Activated CD4-positive, alpha-beta memory T cell treated with anti-CD3 and anti-CD28 coated beads for 36 hours (primary cell): ENCODE data around the gene RBMS1. TPM values are rescaled to one million over a fixed set of nuclear protein-coding genes. Genes with fewer than 3 reads are reported as not detected.
A peak's percentile ranks its signal among the peaks of the same experiment; 100 is the strongest.

Experiments used
- CTCF ChIA-PET: fragments of 350-600 bp; sonication (Branson Sonifier 250); formaldehyde crosslinking; loops from one replicate; lab custom pipeline; 2021; ENCODE audit warnings: antibody characterized with exemption, inconsistent platforms; lab: Charles Lee
- POLR2A ChIA-PET: fragments of 350-600 bp; sonication (Branson Sonifier 250); formaldehyde crosslinking; loops from one replicate; lab custom pipeline; 2021; ENCODE audit warnings: antibody characterized with exemption; lab: Charles Lee
- DNase-seq: peaks from one replicate; pipeline ENCODE4 v3.0.0-alpha.2; 2020
- H3K27ac Mint-ChIP-seq: one replicate; pipeline ENCODE4 v1.8.0; 2021; ENCODE audit warnings: mixed read lengths
- H3K27me3 Mint-ChIP-seq: one replicate; pipeline ENCODE4 v1.8.0; 2021; ENCODE audit warnings: mixed read lengths
- H3K36me3 Mint-ChIP-seq: one replicate; pipeline ENCODE4 v1.8.0; 2021; ENCODE audit warnings: mixed read lengths
- H3K4me1 Mint-ChIP-seq: one replicate; pipeline ENCODE4 v1.8.0; 2021; ENCODE audit warnings: low read depth, mixed read lengths
- H3K4me3 Mint-ChIP-seq: one replicate; pipeline ENCODE4 v1.8.0; 2021; ENCODE audit warnings: mild to moderate bottlenecking, mixed read lengths
- H3K9me3 Mint-ChIP-seq: one replicate; pipeline ENCODE4 v1.8.0; 2021; ENCODE audit warnings: mixed read lengths
- intact Hi-C: fragments of 100-400 bp; cut with micrococcal nuclease; formaldehyde crosslinking; loops from one replicate; pipeline ENCODE4 v1.15.1; 2023
- total RNA-seq, 2 experiments: library from RNA; stranded (reverse); gene quantifications; one replicate each; pipeline ENCODE4 v1.2.3, GENCODE V29; 2021

The RBMS1 gene
- total RNA-seq, 2 experiments from 2014 or later = 37.9 to 40.0 TPM

GRCh38 chr2:160293391-160294091 lies 200.1 kb downstream of the RBMS1 start:
- peaks cover 43% of the 10 kb centered on the region for H3K36me3 Mint-ChIP-seq
- peak overlapping the region; percentile 18 for H3K27ac Mint-ChIP-seq
- ChIA-PET POLR2A (interaction anchor here (1.0 kb wide), 1 partner anchor 9 kb away, joined by 4 read pairs; no protein-coding TSS in a partner anchor), CTCF (interaction anchor here (0.9 to 2.0 kb wide), 4 partner anchors 8 to 701 kb away, joined by 3 to 13 read pairs (median 4); no protein-coding TSS in a partner anchor)
- intact Hi-C loops = loop anchor here (1.0 to 10.0 kb wide), 7 partner anchors 13 to 784 kb away; partner anchors contain the start of gene LY75
- H3K27me3 Mint-ChIP-seq = no peaks in the 10 kb centered on the region
- H3K9me3 Mint-ChIP-seq = no peaks in the 10 kb centered on the region
- peaks cover 68% of the 10 kb centered on the region for H3K4me1 Mint-ChIP-seq
- no peak overlapping the region for H3K4me3 Mint-ChIP-seq
- no peak for DNase-seq

DNA sequence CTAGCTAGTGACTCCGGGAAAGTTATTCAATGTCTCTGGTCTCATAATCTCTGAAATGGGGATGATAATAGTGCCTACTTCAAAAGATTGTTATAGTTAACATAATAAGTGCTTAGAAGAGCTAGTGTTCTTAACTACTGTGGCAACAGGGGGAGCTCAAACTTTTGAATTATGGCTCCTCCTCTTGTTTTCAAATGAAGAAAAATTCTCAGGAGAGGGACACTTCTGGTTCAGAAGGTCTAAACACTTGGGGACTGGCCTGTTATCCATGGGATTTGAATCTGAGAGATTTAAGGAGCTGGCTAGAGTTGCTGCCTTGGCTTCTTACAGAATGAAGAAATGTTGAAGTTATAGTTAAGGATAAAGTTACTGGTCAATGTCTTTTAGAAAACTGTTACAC lies 201.4 kb downstream of the RBMS1 start:
- POLR2A ChIA-PET = no interaction called here
- H3K27ac Mint-ChIP-seq = peak overlapping the region; percentile 11
- H3K27me3 Mint-ChIP-seq = no peaks in the 10 kb centered on the region
- intact Hi-C loops = loop anchor here (10.0 kb wide), 1 partner anchor 387 kb away; the partner anchor contains the start of gene LY75
- DNase-seq = no peak
- CTCF ChIA-PET = interaction anchor here (0.8 to 1.1 kb wide), 2 partner anchors 9 to 46 kb away, joined by 3 to 6 read pairs; no protein-coding TSS in a partner anchor
- H3K36me3 Mint-ChIP-seq = peaks cover 34% of the 10 kb centered on the region
- H3K9me3 Mint-ChIP-seq = no peaks in the 10 kb centered on the region
- H3K4me3 Mint-ChIP-seq = no peak overlapping the region
- H3K4me1 Mint-ChIP-seq = peaks cover 56% of the 10 kb centered on the region

GRCh38 chr2:160291382-160291781 lies 202.2 kb downstream of the RBMS1 start:
- ChIA-PET POLR2A (interaction anchor here (1.2 kb wide), 1 partner anchor 9 kb away, joined by 3 read pairs; no protein-coding TSS in a partner anchor), CTCF (interaction anchor here (1.2 to 3.3 kb wide), 2 partner anchors 21 to 703 kb away, joined by 5 to 12 read pairs; no protein-coding TSS in a partner anchor)
- H3K4me1 Mint-ChIP-seq = peaks cover 48% of the 10 kb centered on the region
- no peak for DNase-seq
- H3K27ac Mint-ChIP-seq = no peak overlapping the region
- no peaks in the 10 kb centered on the region for H3K27me3 Mint-ChIP-seq
- H3K9me3 Mint-ChIP-seq = no peaks in the 10 kb centered on the region
- intact Hi-C loops = loop anchor here (10.0 kb wide), 1 partner anchor 387 kb away; the partner anchor contains the start of gene LY75
- no peak overlapping the region for H3K4me3 Mint-ChIP-seq
- H3K36me3 Mint-ChIP-seq = peaks cover 30% of the 10 kb centered on the region

GRCh38 chr2:160290598-160290997 lies 203.0 kb downstream of the RBMS1 start:
- Mint-ChIP-seq H3K27me3 (no peaks in the 10 kb centered on the region), H3K27ac (no peak overlapping the region), H3K4me3 (no peak overlapping the region), H3K4me1 (peaks cover 40% of the 10 kb centered on the region), H3K9me3 (no peaks in the 10 kb centered on the region), H3K36me3 (peaks cover 26% of the 10 kb centered on the region)
- CTCF ChIA-PET = interaction anchor here (1.2 to 3.3 kb wide), 2 partner anchors 20 to 704 kb away, joined by 5 to 12 read pairs; no protein-coding TSS in a partner anchor
- DNase-seq = no peak
- intact Hi-C loops = loop anchor here (10.0 kb wide), 1 partner anchor 386 kb away; the partner anchor contains the start of gene LY75
- POLR2A ChIA-PET = interaction anchor here (1.2 kb wide), 1 partner anchor 8 kb away, joined by 3 read pairs; no protein-coding TSS in a partner anchor

GRCh38 chr2:160289831-160290230 lies 203.8 kb downstream of the RBMS1 start:
- Mint-ChIP-seq H3K27me3 (no peaks in the 10 kb centered on the region), H3K27ac (no peak overlapping the region), H3K4me1 (peaks cover 32% of the 10 kb centered on the region), H3K9me3 (no peaks in the 10 kb centered on the region), H3K36me3 (peaks cover 30% of the 10 kb centered on the region), H3K4me3 (no peak overlapping the region)
- intact Hi-C loops = loop anchor here (10.0 kb wide), 1 partner anchor 385 kb away; the partner anchor contains the start of gene LY75
- POLR2A ChIA-PET = no interaction called here
- CTCF ChIA-PET = interaction anchor here (3.3 kb wide), 1 partner anchor 20 kb away, joined by 12 read pairs; no protein-coding TSS in a partner anchor
- DNase-seq = no peak

- H3K36me3 Mint-ChIP-seq = peaks cover 31% of the 10 kb centered on the region
- H3K27ac Mint-ChIP-seq = no peak overlapping the region
- H3K9me3 Mint-ChIP-seq = no peaks in the 10 kb centered on the region
- intact Hi-C loops = no loop called here
- POLR2A ChIA-PET = no interaction called here
- CTCF ChIA-PET = interaction anchor here (0.6 to 3.3 kb wide), 3 partner anchors 19 to 681 kb away, joined by 3 to 12 read pairs (median 4); no protein-coding TSS in a partner anchor
- no peak overlapping the region for H3K4me3 Mint-ChIP-seq
- DNase-seq = no peak
- peaks cover 25% of the 10 kb centered on the region for H3K4me1 Mint-ChIP-seq
- H3K27me3 Mint-ChIP-seq = no peaks in the 10 kb centered on the region
These were observed 204.5 kb downstream of the RBMS1 start for GRCh38 chr2:160289126-160289525.

DNA sequence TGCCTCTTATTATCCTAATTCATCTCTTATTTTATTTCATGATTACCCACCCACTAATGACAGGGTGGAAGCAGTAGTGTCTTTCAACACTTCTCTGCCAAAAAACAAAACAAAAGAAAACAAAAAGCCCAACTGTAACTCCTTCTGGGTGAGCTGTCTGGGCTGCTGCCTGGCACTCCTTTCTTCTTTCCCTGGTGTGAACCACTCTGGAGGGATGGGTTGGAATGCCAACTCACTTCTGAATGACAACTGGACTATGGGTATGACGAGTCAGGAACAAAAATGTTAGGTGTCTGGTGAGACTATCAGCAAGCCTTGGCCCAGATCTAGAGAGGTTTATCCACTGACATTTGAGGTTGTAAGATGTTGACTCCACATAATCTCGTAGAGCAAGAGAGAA lies 205.3 kb downstream of the RBMS1 start:
- no peak for DNase-seq
- POLR2A ChIA-PET = no interaction called here
- peaks cover 19% of the 10 kb centered on the region for H3K4me1 Mint-ChIP-seq
- CTCF ChIA-PET = no interaction called here
- H3K36me3 Mint-ChIP-seq = peaks cover 34% of the 10 kb centered on the region
- H3K27me3 Mint-ChIP-seq = no peaks in the 10 kb centered on the region
- H3K4me3 Mint-ChIP-seq = no peak overlapping the region
- H3K27ac Mint-ChIP-seq = no peak overlapping the region
- intact Hi-C loops = no loop called here
- H3K9me3 Mint-ChIP-seq = no peaks in the 10 kb centered on the region

DNA sequence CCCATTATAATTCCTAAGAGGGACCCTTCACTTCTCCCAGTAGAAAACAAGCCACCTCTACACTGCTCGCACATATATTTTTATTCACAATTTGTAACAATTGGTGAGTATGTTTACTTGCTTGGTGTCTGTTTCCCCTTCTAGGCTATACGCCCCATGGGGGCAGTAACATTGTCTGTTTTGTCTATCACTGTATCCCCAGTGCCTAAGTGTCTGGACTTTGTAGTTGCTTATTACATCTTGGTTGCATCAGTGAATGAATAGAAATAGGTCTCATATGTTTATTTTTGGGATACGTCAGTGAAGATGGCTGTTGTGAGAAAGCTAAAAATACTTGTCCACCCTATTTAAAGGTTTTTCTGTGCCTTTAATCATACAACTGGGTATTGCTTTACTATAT lies 206.1 kb downstream of the RBMS1 start:
- DNase-seq = no peak
- Mint-ChIP-seq H3K27me3 (no peaks in the 10 kb centered on the region), H3K9me3 (no peaks in the 10 kb centered on the region), H3K4me3 (no peak overlapping the region), H3K27ac (no peak overlapping the region), H3K36me3 (peaks cover 29% of the 10 kb centered on the region), H3K4me1 (peaks cover 12% of the 10 kb centered on the region)
- CTCF ChIA-PET = no interaction called here
- intact Hi-C loops = no loop called here
- POLR2A ChIA-PET = no interaction called here

DNA sequence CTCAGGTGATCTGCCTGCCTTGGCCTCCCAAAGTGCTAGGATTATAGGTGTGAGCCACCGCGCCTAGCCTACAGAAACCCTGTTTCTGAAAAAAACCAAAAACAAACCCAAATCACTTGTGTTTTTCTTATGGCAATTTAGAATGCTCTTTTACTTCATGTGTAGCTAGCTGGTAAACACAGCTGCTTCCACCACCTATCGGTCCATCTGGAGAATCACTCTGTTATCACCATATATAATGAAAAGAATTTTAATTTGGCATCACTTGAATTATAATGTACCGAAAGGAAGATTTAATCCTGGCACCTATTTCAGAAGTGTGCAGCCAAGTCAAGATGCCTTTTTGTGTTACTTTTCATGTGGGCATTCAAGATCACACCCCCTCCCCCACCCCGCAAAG lies 207.1 kb downstream of the RBMS1 start:
- ChIA-PET CTCF (no interaction called here), POLR2A (no interaction called here)
- DNase-seq = no peak
- peaks cover 6% of the 10 kb centered on the region for H3K4me1 Mint-ChIP-seq
- H3K27me3 Mint-ChIP-seq = no peaks in the 10 kb centered on the region
- H3K27ac Mint-ChIP-seq = no peak overlapping the region
- H3K9me3 Mint-ChIP-seq = no peaks in the 10 kb centered on the region
- H3K36me3 Mint-ChIP-seq = peaks cover 27% of the 10 kb centered on the region
- intact Hi-C loops = no loop called here
- no peak overlapping the region for H3K4me3 Mint-ChIP-seq

GRCh38 chr2:160283675-160284074 lies 209.9 kb downstream of the RBMS1 start:
- Mint-ChIP-seq H3K4me1 (peaks cover 18% of the 10 kb centered on the region), H3K27me3 (no peaks in the 10 kb centered on the region), H3K27ac (no peak overlapping the region), H3K9me3 (no peaks in the 10 kb centered on the region), H3K36me3 (peaks cover 28% of the 10 kb centered on the region), H3K4me3 (no peak overlapping the region)
- DNase-seq = no peak
- POLR2A ChIA-PET = no interaction called here
- CTCF ChIA-PET = no interaction called here
- intact Hi-C loops = no loop called here

GRCh38 chr2:160282063-160282580 lies 211.5 kb downstream of the RBMS1 start:
- no peaks in the 10 kb centered on the region for H3K27me3 Mint-ChIP-seq
- no peak for DNase-seq
- peaks cover 23% of the 10 kb centered on the region for H3K4me1 Mint-ChIP-seq
- ChIA-PET CTCF (interaction anchor here (1.0 to 1.5 kb wide), 3 partner anchors 10 to 782 kb away, joined by 3 to 5 read pairs (median 4); no protein-coding TSS in a partner anchor), POLR2A (interaction anchor here (1.2 kb wide), 1 partner anchor 9 kb away, joined by 3 read pairs; no protein-coding TSS in a partner anchor)
- intact Hi-C loops = no loop called here
- H3K36me3 Mint-ChIP-seq = peaks cover 37% of the 10 kb centered on the region
- no peak overlapping the region for H3K27ac Mint-ChIP-seq
- no peak overlapping the region for H3K4me3 Mint-ChIP-seq
- H3K9me3 Mint-ChIP-seq = no peaks in the 10 kb centered on the region

DNA sequence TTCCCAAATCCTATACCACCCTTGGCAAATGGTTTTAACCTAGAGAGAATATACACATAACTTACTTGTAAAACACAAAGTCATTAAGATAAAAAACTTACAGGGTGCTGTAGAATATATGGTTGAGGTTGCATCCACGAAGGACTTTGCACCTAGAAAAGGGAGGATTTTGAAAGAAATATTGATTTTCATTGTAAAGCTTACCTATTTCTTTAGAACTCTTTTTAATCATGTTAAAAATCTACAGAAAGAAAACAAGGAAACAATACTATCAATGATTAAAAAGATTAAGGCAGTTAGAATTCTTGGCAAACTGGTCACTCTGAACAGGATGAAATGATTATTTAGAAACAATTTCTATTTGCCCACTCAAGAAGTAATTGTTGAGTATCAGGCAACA lies 212.4 kb downstream of the RBMS1 start:
- H3K27ac Mint-ChIP-seq = no peak overlapping the region
- no peak overlapping the region for H3K4me3 Mint-ChIP-seq
- CTCF ChIA-PET = interaction anchor here (1.4 to 1.5 kb wide), 2 partner anchors 16 to 29 kb away, joined by 3 to 5 read pairs; no protein-coding TSS in a partner anchor
- peaks cover 23% of the 10 kb centered on the region for H3K4me1 Mint-ChIP-seq
- POLR2A ChIA-PET = no interaction called here
- H3K27me3 Mint-ChIP-seq = no peaks in the 10 kb centered on the region
- intact Hi-C loops = loop anchor here (2.0 kb wide), 1 partner anchor 14 kb away; no protein-coding TSS in a partner anchor
- DNase-seq = no peak
- H3K9me3 Mint-ChIP-seq = no peaks in the 10 kb centered on the region
- H3K36me3 Mint-ChIP-seq = peaks cover 41% of the 10 kb centered on the region
